ENCODE measurements around the gene L1CAM.

The L1CAM gene

DNA sequence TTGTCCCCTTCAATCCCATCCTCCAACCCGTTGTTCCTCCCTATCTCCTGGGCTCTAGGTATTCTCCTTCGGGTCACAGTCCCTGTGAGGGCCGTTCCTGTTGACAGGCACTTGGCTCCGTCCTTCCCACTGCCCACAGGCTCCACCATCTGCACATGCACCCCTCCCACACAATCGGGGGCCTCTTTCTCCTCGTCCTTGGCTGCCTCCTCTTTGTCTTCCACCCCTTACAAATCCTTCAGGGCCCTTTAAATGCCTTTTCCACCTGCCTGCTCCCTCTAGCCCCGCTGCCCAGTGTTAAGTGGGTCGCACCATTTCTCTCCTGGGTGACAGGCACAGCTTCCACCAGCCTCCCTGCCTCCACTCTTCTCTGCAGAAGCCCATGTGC is 15.8 kb upstream of the L1CAM start:
- no peak for TF ChIP-seq GATA3 (IDR thresholded peaks at IDR 0.05; ENCODE audit: low read depth, low read length)
- TF ChIP-seq GATA2 (IDR thresholded peaks at IDR 0.05; ENCODE audit: low read depth, low read length), result no peak

DNA sequence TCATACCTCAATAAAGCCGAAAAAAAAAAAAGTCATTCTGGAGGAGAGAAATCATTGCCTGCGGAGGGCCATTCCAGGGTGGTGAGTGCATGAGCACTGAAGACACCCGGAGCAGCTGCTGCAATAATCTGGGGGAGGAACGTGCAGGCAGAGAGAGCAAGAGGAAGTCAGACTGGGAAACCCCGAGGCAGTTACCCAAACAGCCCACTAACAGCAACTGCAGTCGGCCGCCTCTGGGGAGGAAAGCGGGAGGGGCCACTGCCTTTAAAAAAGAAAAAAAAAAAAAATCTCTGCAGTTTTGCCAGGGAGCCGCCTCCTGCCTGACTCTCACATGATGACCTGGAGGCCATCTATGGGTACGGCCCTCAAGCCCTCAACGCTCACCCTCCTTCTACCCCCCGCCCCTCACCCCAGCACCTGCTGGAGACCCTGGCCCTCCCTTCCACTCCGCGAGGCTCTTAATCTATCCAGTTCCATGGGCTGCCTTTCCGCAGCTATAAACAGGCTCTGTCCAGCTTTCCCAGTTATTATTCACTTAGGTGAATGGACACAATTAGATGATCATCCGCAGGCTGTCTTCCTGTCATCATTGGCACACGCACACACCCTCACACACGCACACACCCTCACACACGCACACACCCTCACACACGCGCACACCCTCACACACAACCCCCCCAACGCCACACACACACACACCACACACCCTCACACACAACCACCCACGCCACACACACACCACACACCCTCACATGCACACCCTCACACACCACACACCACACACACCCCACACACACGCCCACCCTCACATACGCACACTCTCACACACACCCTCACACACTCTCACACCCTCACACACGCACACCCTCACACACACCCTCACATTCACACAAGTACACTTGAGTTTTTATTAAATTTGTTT is 15.1 kb upstream of the L1CAM start:
- TF ChIP-seq GATA2 (IDR thresholded peaks at IDR 0.05; ENCODE audit: low read depth, low read length), result no peak
- TF ChIP-seq GATA3 (IDR thresholded peaks at IDR 0.05; ENCODE audit: low read depth, low read length), result no peak

DNA sequence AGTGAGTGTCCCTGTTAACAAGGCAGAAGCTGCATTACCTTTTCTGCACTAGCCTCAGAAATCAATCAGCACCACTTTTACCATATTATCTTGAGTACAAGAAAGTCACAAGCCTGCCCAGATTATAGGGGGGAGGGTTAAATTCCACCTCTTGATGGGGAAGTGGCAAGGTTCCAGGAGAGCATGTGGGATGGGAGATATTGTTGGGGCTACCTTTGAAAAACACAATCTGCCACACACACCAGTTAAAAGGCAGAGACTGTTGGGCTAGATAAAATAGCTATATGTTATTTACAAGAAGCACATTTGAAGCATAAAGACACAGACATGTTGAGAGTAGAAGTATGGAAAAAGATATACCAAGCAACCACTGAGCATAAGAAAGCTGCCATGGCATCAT is 11.9 kb upstream of the L1CAM start:
- TF ChIP-seq GATA2 (IDR thresholded peaks at IDR 0.05; ENCODE audit: low read depth, low read length) (no peak), GATA3 (IDR thresholded peaks at IDR 0.05; ENCODE audit: low read depth, low read length) (no peak)

DNA sequence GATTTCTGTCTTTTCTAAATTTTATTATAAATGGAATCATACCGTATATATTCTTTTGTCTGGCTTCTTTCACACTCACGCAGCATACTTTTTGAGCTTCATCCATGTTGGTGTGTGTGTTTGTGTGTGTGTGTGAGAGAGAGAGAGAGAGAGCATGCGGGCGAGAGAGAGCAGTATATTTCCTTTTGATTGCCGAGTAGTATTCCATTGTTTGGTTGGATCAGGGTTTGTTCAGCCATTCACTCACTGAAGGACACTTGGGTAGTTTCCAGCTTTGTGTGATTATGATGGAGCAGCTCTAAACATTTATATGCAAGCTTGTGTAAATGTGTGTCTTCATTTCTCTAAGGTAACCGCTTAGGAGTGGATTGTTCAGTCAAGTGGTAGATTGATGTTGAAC is 3.1 kb upstream of the L1CAM start:
- TF ChIP-seq GATA2 (IDR thresholded peaks at IDR 0.05; ENCODE audit: low read depth, low read length) (no peak), GATA3 (IDR thresholded peaks at IDR 0.05; ENCODE audit: low read depth, low read length) (no peak)

DNA sequence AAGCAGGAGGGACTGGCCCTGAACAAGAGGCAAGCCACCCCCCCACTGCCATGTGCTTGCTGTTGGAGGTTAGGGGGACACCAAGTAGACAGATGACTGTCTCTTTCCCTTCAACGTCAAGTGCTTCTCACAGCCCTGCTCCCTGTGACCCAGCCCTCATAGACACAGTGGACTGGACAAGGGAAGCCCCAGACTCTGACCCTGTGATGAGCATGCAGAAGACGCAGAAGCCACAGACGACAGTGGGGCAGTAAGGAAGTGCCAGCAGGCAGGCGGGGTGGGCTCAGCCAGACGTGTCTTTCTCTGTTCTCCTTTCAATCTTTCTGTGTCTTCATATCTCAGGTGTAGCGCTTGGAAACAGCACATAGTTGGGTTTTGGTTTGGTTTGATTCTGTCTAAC is 2.4 kb upstream of the L1CAM start:
- TF ChIP-seq GATA2 (IDR thresholded peaks at IDR 0.05; ENCODE audit: low read depth, low read length), result no peak
- no peak for TF ChIP-seq GATA3 (IDR thresholded peaks at IDR 0.05; ENCODE audit: low read depth, low read length)

DNA sequence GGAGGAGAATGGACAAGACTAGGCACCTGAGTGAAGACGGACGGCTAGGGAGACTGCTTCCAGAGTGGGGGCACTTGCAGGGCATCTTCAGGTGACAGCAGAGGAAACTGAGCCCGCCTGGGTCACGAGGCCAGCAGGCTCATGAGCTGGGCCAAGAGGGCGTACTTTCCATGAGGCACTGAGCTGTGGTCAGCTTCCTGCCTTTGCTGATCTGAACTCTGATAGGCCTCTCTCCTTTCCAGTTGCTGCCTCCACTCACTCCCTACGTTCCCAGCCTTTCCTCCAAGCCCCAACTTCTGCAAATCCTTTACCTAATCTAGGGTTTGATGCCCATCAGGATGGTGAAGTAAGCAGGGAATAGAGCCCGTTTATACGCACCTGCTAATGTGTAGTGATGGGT is 1.4 kb upstream of the L1CAM start:
- TF ChIP-seq GATA2 (IDR thresholded peaks at IDR 0.05; ENCODE audit: low read depth, low read length) (no peak; the same call in 1 of the 2 replicates), GATA3 (IDR thresholded peaks at IDR 0.05; ENCODE audit: low read depth, low read length) (no peak)

DNA sequence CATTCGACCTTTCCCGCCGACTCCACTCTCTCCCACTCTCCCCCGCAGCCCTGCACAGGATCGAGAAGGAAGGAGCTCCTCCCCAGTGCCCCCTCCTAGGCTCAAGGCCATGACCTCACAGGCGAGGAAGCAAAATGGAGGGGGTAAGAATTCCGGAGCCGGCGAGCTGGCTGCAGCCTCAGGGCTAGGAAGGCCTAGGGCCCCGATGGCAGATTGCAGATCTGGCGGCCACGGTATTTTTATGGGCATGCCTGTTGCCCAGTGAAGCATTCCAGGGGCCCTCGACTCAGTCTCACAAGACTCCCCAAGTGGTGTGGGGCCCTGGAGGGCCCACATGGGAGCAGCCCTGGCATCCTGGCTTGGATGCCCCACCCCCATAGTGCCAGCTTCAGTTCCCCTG is 942 bp upstream of the L1CAM start:
- TF ChIP-seq GATA2 (IDR thresholded peaks at IDR 0.05; ENCODE audit: low read depth, low read length), result no peak
- TF ChIP-seq GATA3 (IDR thresholded peaks at IDR 0.05; ENCODE audit: low read depth, low read length), result no peak

DNA sequence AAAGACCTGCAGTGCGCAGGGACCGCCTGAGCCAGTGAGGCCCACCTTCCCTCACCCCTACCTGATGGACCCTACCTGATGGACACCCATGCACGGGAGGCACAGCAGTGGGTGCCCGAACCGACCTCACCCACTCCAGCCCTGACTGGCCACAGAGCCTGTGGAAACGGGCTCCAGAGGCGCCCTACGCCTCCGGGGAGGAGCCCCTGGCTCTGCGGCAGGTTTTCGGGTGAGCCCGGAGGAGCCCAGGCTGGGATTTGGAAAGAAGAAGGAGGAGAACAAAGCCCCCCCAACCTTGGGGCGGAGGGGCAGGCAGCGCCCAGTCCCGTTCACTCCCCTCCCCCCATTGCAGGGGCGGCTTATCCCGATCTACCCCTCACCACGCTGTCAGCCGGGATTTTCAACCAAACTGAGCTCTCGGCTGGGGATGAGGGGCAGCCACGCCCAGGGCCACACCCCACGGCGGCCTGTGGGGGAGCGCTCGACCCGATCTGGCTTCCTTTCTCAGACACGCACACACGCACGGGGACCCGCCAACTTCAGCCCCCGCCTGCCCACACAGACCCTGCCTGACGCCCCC is 675 bp downstream of the L1CAM start:
- TF ChIP-seq GATA2 (IDR thresholded peaks at IDR 0.05; ENCODE audit: low read depth, low read length), result no peak
- TF ChIP-seq GATA3 (IDR thresholded peaks at IDR 0.05; ENCODE audit: low read depth, low read length), result no peak

DNA sequence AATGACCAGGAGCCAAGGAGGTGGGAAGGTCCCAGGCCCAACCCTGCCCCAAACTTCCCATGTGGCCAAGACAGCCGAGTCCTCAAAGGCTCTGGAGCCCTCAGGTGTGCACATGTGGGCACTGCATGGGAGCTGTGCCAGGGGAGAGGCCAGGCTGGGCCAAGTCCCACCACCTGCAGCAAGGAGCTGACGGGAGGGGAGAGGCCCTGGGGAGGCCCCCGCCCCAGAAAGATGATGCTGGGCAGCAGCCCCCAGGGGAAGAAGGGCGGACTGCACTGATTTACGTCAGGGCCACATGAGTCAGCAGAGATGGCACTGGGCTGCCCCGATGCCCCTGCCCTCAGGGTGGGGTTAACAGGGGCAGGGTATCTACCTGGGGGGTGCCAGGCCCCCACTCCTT is 1.4 kb downstream of the L1CAM start:
- TF ChIP-seq GATA3 (IDR thresholded peaks at IDR 0.05; ENCODE audit: low read depth, low read length), result no peak
- TF ChIP-seq GATA2 (IDR thresholded peaks at IDR 0.05; ENCODE audit: low read depth, low read length), result no peak

DNA sequence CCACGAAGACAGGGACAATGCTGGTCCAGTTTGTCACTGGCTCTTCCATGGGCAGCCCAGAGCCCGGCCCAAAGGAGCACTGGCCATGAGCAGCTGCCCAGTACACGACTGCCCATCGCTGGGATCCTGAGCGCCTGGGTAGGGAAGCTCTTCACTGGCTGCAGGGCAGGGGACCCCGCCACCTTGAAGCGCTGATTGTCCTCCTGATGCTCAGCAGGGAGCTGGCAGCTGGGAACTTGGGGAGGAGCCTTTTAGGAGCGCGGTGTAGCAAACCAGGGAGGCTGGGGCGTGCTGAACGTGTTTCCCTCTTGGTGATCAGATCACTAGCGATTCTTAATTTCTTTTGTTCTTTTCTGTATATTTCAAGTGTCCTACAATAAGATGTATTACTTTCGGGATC is 1.8 kb downstream of the L1CAM start:
- no peak for TF ChIP-seq GATA2 (IDR thresholded peaks at IDR 0.05; ENCODE audit: low read depth, low read length)
- TF ChIP-seq GATA3 (IDR thresholded peaks at IDR 0.05; ENCODE audit: low read depth, low read length), result no peak

DNA sequence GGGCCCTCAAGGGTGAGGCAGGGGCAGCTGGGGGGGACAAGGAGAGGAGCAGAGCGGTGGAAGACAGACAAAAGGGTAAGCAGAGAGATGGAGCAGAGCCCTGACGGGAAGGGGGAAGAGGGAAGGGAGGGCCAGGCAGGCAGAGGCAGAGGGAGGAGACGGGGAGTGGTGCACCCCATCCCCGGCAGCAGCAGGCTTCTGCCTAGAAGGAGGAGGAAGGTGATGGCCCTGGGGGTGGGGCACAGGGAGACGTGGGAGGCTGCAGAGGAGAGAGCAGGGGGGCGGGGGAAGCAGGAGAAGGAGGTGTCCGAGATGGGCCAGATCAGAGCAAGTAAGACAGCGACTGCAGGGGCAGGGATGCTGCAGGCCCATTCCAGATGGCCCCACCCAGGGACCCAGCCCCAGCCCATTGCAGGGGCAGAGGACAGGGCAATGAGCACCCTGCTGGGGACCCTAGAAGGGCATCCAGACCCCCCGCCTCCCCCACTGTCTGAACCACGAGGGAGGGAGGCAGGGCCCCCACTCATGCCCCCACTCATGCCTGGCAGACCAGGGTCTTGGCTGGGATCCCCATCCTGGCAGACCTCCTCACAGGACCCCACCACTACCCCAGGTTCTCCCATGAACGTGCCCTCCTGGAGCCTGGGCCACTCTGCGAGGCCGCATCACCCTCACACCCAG is 2.7 kb downstream of the L1CAM start:
- TF ChIP-seq GATA2 (IDR thresholded peaks at IDR 0.05; ENCODE audit: low read depth, low read length) (no peak), GATA3 (IDR thresholded peaks at IDR 0.05; ENCODE audit: low read depth, low read length) (no peak)

DNA sequence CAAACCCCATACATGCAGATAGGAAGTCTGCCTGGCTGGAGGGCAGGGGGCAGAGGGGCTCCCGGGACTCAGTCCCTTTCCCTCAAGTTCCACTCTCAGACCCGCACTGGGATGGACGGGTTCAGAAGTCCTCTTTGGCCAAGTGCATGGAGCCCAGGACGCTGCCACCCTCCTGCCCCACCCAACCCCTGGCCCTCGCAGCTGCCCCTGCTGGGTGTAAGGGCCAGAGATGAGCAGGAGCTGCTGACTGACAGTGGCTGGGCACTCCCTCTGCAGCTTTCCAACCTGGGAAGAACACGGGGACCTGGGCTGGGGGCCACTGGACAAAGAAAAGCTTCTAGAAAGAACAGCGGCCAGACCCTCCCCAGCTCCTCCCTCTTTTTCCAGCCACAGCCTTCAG is 3.4 kb downstream of the L1CAM start:
- no peak for TF ChIP-seq GATA3 (IDR thresholded peaks at IDR 0.05; ENCODE audit: low read depth, low read length)
- TF ChIP-seq GATA2 (IDR thresholded peaks at IDR 0.05; ENCODE audit: low read depth, low read length), result no peak

DNA sequence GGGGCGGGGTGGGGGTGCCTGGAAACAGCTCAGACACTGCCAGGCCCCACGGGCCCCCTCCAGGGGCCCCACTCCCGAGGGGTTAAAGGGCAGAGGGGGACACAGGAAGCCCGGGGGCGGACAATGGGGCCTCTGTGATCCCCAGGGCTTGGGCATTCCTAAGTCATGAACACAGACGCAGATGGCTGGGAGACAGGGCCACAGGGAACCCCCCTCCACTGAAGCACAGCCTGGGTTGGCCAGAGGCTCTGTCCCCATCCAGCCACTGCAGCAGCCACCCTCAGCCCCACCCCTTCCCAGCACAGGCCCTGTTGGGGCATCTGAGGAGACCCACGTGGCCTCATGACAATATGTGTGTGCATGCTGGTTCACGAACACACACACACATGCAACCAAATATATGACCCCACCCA is 3.9 kb downstream of the L1CAM start:
- no peak for TF ChIP-seq GATA3 (IDR thresholded peaks at IDR 0.05; ENCODE audit: low read depth, low read length)
- TF ChIP-seq GATA2 (IDR thresholded peaks at IDR 0.05; ENCODE audit: low read depth, low read length), result no peak

DNA sequence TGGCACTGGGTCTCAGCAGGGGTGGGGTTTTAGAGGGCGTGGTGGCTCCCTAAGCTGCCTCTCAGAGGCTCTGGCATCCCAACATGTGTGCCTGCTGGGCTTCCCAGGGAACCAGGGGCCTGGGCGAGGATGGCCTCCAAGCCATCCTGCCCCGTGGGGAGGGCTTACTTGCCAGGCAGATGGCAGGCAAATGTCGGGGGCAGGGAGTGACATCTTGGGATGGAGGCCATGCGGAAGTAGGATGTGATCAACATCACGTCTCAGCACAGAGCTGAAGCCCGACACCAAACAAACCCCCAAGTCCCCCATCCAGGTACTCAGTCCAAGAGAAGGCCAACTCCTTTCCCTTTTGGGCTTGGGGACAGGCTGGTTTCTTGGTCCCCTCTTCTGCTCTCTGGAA is 4.7 kb downstream of the L1CAM start:
- TF ChIP-seq GATA3 (IDR thresholded peaks at IDR 0.05; ENCODE audit: low read depth, low read length), result no peak
- no peak for TF ChIP-seq GATA2 (IDR thresholded peaks at IDR 0.05; ENCODE audit: low read depth, low read length)

DNA sequence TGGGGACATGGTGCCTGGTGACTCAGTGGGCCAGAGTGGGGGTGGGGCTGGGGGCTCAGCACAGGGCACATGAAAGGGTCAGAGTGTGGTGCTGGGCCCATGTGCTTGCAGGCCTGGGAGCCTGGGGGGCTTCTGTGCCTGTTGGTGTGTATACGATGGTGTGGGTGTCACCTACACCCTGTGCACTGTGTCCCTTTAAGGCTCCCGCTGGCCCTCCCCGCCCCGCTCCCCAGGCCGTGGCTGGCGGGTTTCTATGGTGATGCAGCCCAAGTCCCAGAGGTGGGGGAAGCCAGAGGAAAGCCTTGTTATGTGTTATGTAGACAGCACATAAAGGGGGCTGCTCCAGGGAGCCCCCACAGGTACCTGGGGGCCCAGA is 5.5 kb downstream of the L1CAM start:
- TF ChIP-seq GATA2 (IDR thresholded peaks at IDR 0.05; ENCODE audit: low read depth, low read length) (no peak), GATA3 (IDR thresholded peaks at IDR 0.05; ENCODE audit: low read depth, low read length) (no peak)

Data from SH-SY5Y (cell line).